Breast epithelium (tissue), 3 donors: ENCODE measurements around the gene MYF5.

ENCODE experiments used
- CTCF ChIP-seq, 3 donors: fragments of 450-650 bp; IDR thresholded peaks; one replicate each; pipeline ENCODE4 v1.5.1; 2016 to 2017; ENCODE audit warnings: antibody characterized with exemption in 3 of 3, mild to moderate bottlenecking in 3 of 3, moderate library complexity in 3 of 3
- POLR2A ChIP-seq: fragments of 450-650 bp; IDR thresholded peaks from one replicate; pipeline ENCODE4 v1.6.1; 2016; ENCODE audit warnings: antibody characterized with exemption, mild to moderate bottlenecking, moderate library complexity
- POLR2AphosphoS5 ChIP-seq, 3 donors: sonication (generic); formaldehyde crosslinking; IDR thresholded peaks; one replicate each; pipeline ENCODE4 v1.6.1; 2017; ENCODE audit warnings: antibody characterized with exemption in 3 of 3

- TF ChIP-seq CTCF (IDR thresholded peaks at IDR 0.05) = no peak
- no peak for TF ChIP-seq POLR2A
- TF ChIP-seq POLR2AphosphoS5 (IDR thresholded peaks at IDR 0.05) = no peak
These were observed 12.3 kb upstream of the MYF5 start for GRCh38 chr12:80704420-80704819.
